Caco-2 (cell line): ENCODE measurements around the gene FRMPD1. TPM values are rescaled to one million over a fixed set of nuclear protein-coding genes. Genes with fewer than 3 reads are reported as not detected.

Source experiments
- BruUV-seq: library from RNA; stranded (reverse); fragments of 400-500 nt; replicated peaks from 2 replicates; lab custom pipeline; 2021; lab: Mats Ljungman, UMichigan
- CTCF ChIA-PET: fragments of 300-600 bp; sonication (Branson Sonifier 250); formaldehyde crosslinking; loops from one replicate; lab custom pipeline; 2022; ENCODE audit warnings: antibody characterized with exemption; lab: Charles Lee
- POLR2A ChIA-PET: fragments of 300-600 bp; sonication (Branson Sonifier 250); formaldehyde crosslinking; loops from one replicate; lab custom pipeline; 2022; ENCODE audit warnings: antibody characterized with exemption; lab: Charles Lee
- DNase-seq, 2 experiments: peaks; one replicate each; pipeline versions ENCODE4 v3.0.0 to v3.0.0-alpha.2; 2020 to 2022
- H3K27me3 ChIP-seq: replicated peaks from 2 replicates; pipeline ENCODE4 v1.6.0; 2011; ENCODE audit warnings: low read length; ENCODE audit not compliant: control insufficient read depth, insufficient read depth
- H3K36me3 ChIP-seq: 2 replicates; pipeline ENCODE4 v1.5.1; 2011; ENCODE audit warnings: low read length; ENCODE audit not compliant: control insufficient read depth, insufficient read depth
- H3K4me1 ChIP-seq: fragments of 250-450 bp; sonication (Bioruptor Pico); 2 replicates; pipeline ENCODE4 v1.5.1; 2020; ENCODE audit warnings: mild to moderate bottlenecking
- H3K4me3 ChIP-seq: 2 replicates; pipeline ENCODE4 v1.5.1; 2011; ENCODE audit warnings: low read depth, mild to moderate bottlenecking, control low read depth, low read length
- H3K9me3 ChIP-seq: fragments of 250-450 bp; sonication (Bioruptor Pico); 2 replicates; pipeline ENCODE4 v1.5.1; 2020; ENCODE audit warnings: mild to moderate bottlenecking, moderate library complexity
- H3K27ac Mint-ChIP-seq: one replicate; pipeline ENCODE4 v1.8.0; 2022; ENCODE audit warnings: mixed read lengths; ENCODE audit not compliant: unreplicated experiment
- H3K27me3 Mint-ChIP-seq: one replicate; pipeline ENCODE4 v1.8.0; 2022; ENCODE audit warnings: mixed read lengths; ENCODE audit not compliant: insufficient read depth, unreplicated experiment
- H3K36me3 Mint-ChIP-seq: one replicate; pipeline ENCODE4 v1.8.0; 2022; ENCODE audit warnings: mild to moderate bottlenecking, mixed read lengths; ENCODE audit not compliant: insufficient read depth, unreplicated experiment
- H3K4me1 Mint-ChIP-seq: one replicate; pipeline ENCODE4 v1.8.0; 2022; ENCODE audit warnings: low read depth, mixed read lengths; ENCODE audit not compliant: unreplicated experiment
- H3K4me3 Mint-ChIP-seq: one replicate; pipeline ENCODE4 v1.8.0; 2022; ENCODE audit warnings: mild to moderate bottlenecking, moderate library complexity, mixed read lengths; ENCODE audit not compliant: unreplicated experiment
- H3K9me3 Mint-ChIP-seq: one replicate; pipeline ENCODE4 v1.8.0; 2022; ENCODE audit warnings: mixed read lengths; ENCODE audit not compliant: unreplicated experiment
- intact Hi-C: fragments of 100-400 bp; cut with micrococcal nuclease; formaldehyde crosslinking; loops from one replicate; pipeline ENCODE4 v1.10.0; 2022; ENCODE audit not compliant: unreplicated experiment
- total RNA-seq: library from RNA; stranded (reverse); gene quantifications from 2 replicates; pipeline ENCODE4 v1.2.3, GENCODE V29; 2022
- TF ChIP-seq, protein P1 (sequence below), 2 experiments: fragments of 200-600 bp in 1 of 2; IDR thresholded peaks; 1 replicate in 1 of 2; 2 replicates in 1 of 2; pipeline versions ENCODE4 v1.5.1 to v1.8.0; 2011 to 2022; ENCODE audit warnings: antibody characterized with exemption in 1 of 2, control low read depth in 1 of 2, inconsistent platforms in 1 of 2, low read depth in 1 of 2, low read length in 1 of 2, mild to moderate bottlenecking in 1 of 2, moderate library complexity in 1 of 2; ENCODE audit not compliant: insufficient read depth in 1 of 2, severe bottlenecking in 1 of 2, unreplicated experiment in 1 of 2

Gene FRMPD1
- total RNA-seq, 1 experiment from 2014 or later: not detected

DNA sequence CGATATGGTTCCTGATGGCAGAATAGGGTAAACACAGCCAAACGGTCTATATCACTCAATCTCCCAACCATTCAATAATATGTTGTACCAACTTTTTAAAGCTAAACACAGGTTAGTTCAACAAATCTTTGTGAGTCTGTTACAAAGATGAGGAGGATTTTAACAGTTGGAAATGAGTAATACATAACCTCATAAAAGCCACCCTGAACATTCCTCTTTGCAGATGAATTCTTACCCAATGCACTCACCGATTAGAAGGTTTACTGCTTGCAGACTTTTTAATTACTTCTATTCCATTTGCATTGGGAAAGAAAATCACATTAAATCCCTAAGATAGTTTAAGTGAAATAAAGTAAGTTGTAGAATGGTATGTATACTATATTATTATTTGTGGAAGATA is 79.5 kb downstream of the FRMPD1 start:
- intact Hi-C loops: no loop called here
- BruUV-seq: no TSS peak

DNA sequence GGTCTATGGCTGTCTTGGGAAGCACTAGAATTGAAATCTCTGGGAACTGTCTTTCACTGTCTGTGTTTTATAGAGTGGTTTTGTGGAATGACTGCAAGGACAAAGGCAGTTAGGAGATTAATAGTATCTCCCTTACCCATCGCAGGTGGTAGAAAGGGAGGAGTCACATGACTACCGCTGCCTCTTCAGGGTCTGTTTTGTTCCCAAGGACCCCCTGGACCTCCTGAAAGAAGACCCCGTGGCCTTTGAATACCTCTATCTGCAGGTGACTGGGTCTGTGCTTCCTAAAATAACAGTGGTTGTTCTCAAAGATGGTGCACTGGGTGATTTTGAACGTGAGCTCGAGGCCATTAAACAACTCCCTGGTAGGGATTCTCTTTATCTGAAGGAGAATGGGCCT is 80.1 kb downstream of the FRMPD1 start:
- intact Hi-C loops: no loop called here
- CTCF ChIA-PET: no interaction called here

More for the DNA sequence above, 79.5 kb downstream of the FRMPD1 start:
- Histone ChIP-seq H3K4me1 (no peaks in the 10 kb centered on the region), H3K27me3 (peaks cover 2% of the 10 kb centered on the region), H3K9me3 (no peaks in the 10 kb centered on the region), H3K36me3 (no peaks in the 10 kb centered on the region), H3K4me3 (no peak overlapping the region)
- no peak for DNase-seq
- Mint-ChIP-seq H3K27ac (no peak overlapping the region), H3K4me1 (no peaks in the 10 kb centered on the region), H3K36me3 (no peaks in the 10 kb centered on the region), H3K9me3 (no peaks in the 10 kb centered on the region), H3K4me3 (no peak overlapping the region), H3K27me3 (peaks cover 21% of the 10 kb centered on the region)
- ChIA-PET CTCF (no interaction called here), POLR2A (no interaction called here)
- TF ChIP-seq, protein P1, sequence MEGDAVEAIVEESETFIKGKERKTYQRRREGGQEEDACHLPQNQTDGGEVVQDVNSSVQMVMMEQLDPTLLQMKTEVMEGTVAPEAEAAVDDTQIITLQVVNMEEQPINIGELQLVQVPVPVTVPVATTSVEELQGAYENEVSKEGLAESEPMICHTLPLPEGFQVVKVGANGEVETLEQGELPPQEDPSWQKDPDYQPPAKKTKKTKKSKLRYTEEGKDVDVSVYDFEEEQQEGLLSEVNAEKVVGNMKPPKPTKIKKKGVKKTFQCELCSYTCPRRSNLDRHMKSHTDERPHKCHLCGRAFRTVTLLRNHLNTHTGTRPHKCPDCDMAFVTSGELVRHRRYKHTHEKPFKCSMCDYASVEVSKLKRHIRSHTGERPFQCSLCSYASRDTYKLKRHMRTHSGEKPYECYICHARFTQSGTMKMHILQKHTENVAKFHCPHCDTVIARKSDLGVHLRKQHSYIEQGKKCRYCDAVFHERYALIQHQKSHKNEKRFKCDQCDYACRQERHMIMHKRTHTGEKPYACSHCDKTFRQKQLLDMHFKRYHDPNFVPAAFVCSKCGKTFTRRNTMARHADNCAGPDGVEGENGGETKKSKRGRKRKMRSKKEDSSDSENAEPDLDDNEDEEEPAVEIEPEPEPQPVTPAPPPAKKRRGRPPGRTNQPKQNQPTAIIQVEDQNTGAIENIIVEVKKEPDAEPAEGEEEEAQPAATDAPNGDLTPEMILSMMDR (IDR thresholded peaks at IDR 0.05; ENCODE audit: insufficient read depth in 1 of 2, low read depth in 1 of 2, low read length in 1 of 2, severe bottlenecking in 1 of 2, unreplicated experiment in 1 of 2): no peak

DNA sequence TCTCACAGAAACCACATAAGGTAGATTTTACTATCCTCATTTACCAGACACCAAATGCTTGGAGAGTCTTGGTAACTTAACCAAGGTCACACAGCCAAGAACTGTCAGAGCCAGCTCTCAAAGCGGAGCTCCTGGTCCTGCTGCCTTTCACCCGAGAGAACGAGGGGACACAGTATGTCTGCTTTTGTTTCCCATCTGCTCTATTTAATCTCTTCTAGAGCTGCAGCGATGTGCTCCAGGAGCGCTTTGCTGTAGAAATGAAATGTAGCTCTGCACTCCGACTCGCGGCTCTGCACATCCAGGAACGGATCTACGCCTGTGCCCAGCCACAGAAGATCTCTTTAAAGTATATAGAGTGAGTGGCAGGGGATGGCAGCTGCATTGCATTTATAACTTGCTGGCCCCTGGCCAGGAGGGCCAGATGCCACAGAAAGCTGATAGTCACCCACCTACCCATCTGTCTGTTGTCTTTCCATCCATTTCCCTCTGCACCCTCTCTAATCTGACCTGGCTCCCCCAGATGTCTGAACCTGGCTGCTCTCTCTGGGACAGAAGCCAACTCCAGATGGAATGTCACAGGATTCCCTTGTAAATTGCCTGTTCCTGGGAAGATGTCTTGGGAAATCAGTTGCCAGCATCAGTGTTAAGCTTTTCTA is 81.5 kb downstream of the FRMPD1 start:
- POLR2A ChIA-PET: no interaction called here
- peaks cover 23% of the 10 kb centered on the region for H3K27me3 Mint-ChIP-seq
- no peak overlapping the region for H3K27ac Mint-ChIP-seq
- Histone ChIP-seq H3K27me3 (peaks cover 2% of the 10 kb centered on the region), H3K9me3 (no peaks in the 10 kb centered on the region), H3K36me3 (no peaks in the 10 kb centered on the region), H3K4me1 (no peaks in the 10 kb centered on the region), H3K4me3 (no peak overlapping the region)
- no peaks in the 10 kb centered on the region for H3K4me1 Mint-ChIP-seq
- no peaks in the 10 kb centered on the region for H3K36me3 Mint-ChIP-seq
- no peaks in the 10 kb centered on the region for H3K9me3 Mint-ChIP-seq
- H3K4me3 Mint-ChIP-seq: no peak overlapping the region
- TF ChIP-seq, protein P1 (IDR thresholded peaks at IDR 0.05; ENCODE audit: insufficient read depth in 1 of 2, low read depth in 1 of 2, low read length in 1 of 2, severe bottlenecking in 1 of 2, unreplicated experiment in 1 of 2): no peak
- BruUV-seq: no TSS peak
- CTCF ChIA-PET: interaction anchor here (0.6 kb wide), 1 partner anchor 250 kb away, joined by 5 read pairs; no protein-coding TSS in a partner anchor
- no peak for DNase-seq
- intact Hi-C loops: no loop called here

More for the DNA sequence above, 80.1 kb downstream of the FRMPD1 start:
- H3K4me1 ChIP-seq: no peaks in the 10 kb centered on the region
- no peak for DNase-seq
- H3K36me3 ChIP-seq: no peaks in the 10 kb centered on the region
- Mint-ChIP-seq H3K27me3 (peaks cover 23% of the 10 kb centered on the region), H3K36me3 (no peaks in the 10 kb centered on the region), H3K4me3 (no peak overlapping the region), H3K9me3 (no peaks in the 10 kb centered on the region), H3K27ac (no peak overlapping the region), H3K4me1 (no peaks in the 10 kb centered on the region)
- no TSS peak for BruUV-seq
- TF ChIP-seq, protein P1 (IDR thresholded peaks at IDR 0.05; ENCODE audit: insufficient read depth in 1 of 2, low read depth in 1 of 2, low read length in 1 of 2, severe bottlenecking in 1 of 2, unreplicated experiment in 1 of 2): no peak
- no peaks in the 10 kb centered on the region for H3K9me3 ChIP-seq
- POLR2A ChIA-PET: no interaction called here
- peaks cover 2% of the 10 kb centered on the region for H3K27me3 ChIP-seq
- H3K4me3 ChIP-seq: no peak overlapping the region
